Upper lobe of right lung (tissue), 1 donor: ENCODE measurements around the gene OR52J3. TPM values are rescaled to one million over a fixed set of nuclear protein-coding genes. Genes with fewer than 3 reads are reported as not detected.

Source experiments
- ATAC-seq: fragments of 200-7000 bp; cut with Tn5 transposase; one replicate; pipeline ENCODE4 v1.9.1; 2020; ENCODE audit warnings: mild to moderate bottlenecking, moderate library complexity
- DNase-seq: peaks from one replicate; pipeline ENCODE4 v3.0.0-alpha.2; 2020
- H3K27ac ChIP-seq: fragments of 200-600 bp; one replicate; pipeline ENCODE4 v1.8.0; 2022
- H3K27me3 ChIP-seq: fragments of 200-600 bp; one replicate; pipeline ENCODE4 v1.8.0; 2022; ENCODE audit warnings: mild to moderate bottlenecking
- H3K36me3 ChIP-seq: fragments of 200-600 bp; one replicate; pipeline ENCODE4 v1.8.0; 2022
- H3K4me1 ChIP-seq: fragments of 200-600 bp; one replicate; pipeline ENCODE4 v1.8.0; 2022
- H3K4me3 ChIP-seq: fragments of 200-600 bp; one replicate; pipeline ENCODE4 v1.8.0; 2022; ENCODE audit warnings: mild to moderate bottlenecking
- H3K9me3 ChIP-seq: fragments of 200-600 bp; one replicate; pipeline ENCODE4 v1.8.0; 2022
- intact Hi-C: fragments of 100-400 bp; cut with DNase I; formaldehyde crosslinking; loops from one replicate; pipeline ENCODE4 v1.11.0; 2022
- long read RNA-seq: library from polyadenylated mRNA; unstranded; transcript quantifications from one replicate; pipeline ENCODE4 v2.0.0, GENCODE V29; 2021
- total RNA-seq: library from RNA; stranded (reverse); fragmentation: NEBNext Ultra II Directional; extraction: Animal tissue kit (Norgen Biotek cat#: 25700); gene quantifications from one replicate; pipeline ENCODE4 v1.2.1, GENCODE V29; 2021
- TF ChIP-seq, protein P1 (sequence below): fragments of 200-600 bp; IDR thresholded peaks from one replicate; pipeline ENCODE4 v1.8.0; 2022; ENCODE audit warnings: antibody characterized with exemption
- donor health status: DM: no; HTN: yes; CAD: no; lungs with severe emphysema.

Gene OR52J3
- total RNA-seq: not detected
- long read RNA-seq: 0 reads

DNA sequence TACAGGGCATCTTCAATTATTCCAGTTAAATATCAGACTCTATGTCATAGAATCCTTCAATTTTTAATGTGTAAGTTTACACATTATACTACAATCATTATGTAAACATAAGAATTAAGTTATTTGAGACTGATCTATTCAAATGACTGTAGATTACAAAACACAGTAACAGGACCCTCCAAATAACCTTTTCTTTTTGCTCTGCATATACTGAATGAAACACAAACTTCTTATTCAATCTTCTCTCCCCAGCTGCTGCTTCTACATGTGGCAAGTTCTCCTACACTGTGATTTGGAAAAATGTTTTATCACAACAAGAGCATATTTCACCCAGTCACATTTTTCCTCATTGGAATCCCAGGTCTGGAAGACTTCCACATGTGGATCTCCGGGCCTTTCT, at the start of gene OR52J3:
Gene OR52J3, plus strand, starts transcription at position 301 of the 400 bp plus-strand sequence. Its CDS starts 0 bp downstream, at position 301.
- no peaks in the 10 kb centered on the region for H3K27me3 ChIP-seq
- no peak within 1 kb of the TSS for H3K4me3 ChIP-seq
- DNase-seq (no peak), ATAC-seq (no peak)
- no peaks in the 10 kb centered on the region for H3K4me1 ChIP-seq
- H3K9me3 ChIP-seq: no peaks in the 10 kb centered on the region
- intact Hi-C loops: no loop called here
- no peak within 1 kb of the TSS for H3K27ac ChIP-seq
- no peaks in the 10 kb centered on the region for H3K36me3 ChIP-seq
- TF ChIP-seq, protein P1, sequence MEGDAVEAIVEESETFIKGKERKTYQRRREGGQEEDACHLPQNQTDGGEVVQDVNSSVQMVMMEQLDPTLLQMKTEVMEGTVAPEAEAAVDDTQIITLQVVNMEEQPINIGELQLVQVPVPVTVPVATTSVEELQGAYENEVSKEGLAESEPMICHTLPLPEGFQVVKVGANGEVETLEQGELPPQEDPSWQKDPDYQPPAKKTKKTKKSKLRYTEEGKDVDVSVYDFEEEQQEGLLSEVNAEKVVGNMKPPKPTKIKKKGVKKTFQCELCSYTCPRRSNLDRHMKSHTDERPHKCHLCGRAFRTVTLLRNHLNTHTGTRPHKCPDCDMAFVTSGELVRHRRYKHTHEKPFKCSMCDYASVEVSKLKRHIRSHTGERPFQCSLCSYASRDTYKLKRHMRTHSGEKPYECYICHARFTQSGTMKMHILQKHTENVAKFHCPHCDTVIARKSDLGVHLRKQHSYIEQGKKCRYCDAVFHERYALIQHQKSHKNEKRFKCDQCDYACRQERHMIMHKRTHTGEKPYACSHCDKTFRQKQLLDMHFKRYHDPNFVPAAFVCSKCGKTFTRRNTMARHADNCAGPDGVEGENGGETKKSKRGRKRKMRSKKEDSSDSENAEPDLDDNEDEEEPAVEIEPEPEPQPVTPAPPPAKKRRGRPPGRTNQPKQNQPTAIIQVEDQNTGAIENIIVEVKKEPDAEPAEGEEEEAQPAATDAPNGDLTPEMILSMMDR: no peak

DNA sequence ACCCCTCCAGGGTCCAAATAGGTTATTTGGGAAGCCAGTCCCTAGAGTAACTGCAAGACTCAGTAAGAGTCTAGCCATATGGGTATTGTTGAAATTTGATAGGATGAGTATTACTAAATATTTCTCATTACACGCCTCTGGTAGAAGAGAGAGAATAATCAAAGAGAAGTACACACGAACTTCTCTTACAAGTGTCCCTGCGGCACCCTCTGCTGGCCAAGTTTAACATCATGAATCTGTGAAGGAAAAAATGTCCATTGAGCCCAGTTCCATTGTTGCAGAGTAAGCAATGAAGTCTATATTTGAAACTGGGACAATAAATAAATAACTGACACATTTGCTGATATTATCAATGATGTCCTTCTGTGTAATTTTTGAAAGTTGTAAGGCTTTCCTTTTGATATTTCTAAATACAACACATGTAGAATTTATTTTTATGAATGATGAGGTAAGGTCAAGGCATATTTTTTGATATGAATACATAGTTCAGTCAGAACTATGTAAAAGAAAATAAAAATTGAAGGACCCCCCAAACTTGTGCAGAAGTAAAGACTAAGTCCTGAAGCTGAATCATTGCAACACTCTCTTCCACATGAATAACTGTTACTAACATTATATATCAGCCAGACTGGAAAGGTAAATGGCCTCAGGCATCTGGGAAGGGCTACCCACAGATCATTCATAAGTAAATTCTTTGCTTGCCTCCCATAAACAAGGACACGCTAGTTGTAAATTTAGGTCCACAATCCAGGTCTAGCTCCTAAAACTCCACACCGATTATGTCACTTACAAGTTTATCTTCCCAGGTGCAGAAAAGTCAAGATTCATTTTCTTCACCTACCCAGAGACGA, 41.7 kb upstream of the OR52J3 start:
- peak; percentile 62 for ATAC-seq
- intact Hi-C loops: no loop called here

DNA sequence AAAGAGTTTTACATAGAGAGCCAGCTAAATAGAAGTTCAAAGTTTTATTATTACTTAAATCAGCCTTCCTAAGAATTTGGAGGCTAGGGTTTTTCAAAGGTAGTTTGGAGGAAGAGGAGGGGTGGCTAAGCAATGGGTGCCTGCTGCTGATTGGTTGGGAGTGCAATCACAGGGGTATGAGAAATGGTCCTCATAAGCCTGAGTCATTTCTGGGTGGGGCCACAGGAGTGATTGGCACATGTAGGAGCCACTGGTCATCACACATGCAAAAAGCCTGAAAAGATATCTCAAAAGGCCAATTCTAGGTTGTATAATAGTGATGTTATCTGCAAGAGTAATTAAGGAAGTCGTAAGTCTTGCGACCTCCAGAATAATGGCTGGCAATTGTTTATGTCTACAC, 38.8 kb upstream of the OR52J3 start:
- intact Hi-C loops: no loop called here
- Histone ChIP-seq H3K4me1 (no peaks in the 10 kb centered on the region), H3K27ac (no peak overlapping the region), H3K4me3 (no peak overlapping the region), H3K9me3 (no peaks in the 10 kb centered on the region), H3K27me3 (no peaks in the 10 kb centered on the region), H3K36me3 (no peaks in the 10 kb centered on the region)
- TF ChIP-seq, protein P1: no peak
- ATAC-seq (no peak), DNase-seq (no peak)

More for the DNA sequence above, 41.7 kb upstream of the OR52J3 start:
- no peaks in the 10 kb centered on the region for H3K4me1 ChIP-seq
- H3K9me3 ChIP-seq: no peaks in the 10 kb centered on the region
- no peak overlapping the region for H3K4me3 ChIP-seq
- no peak for DNase-seq
- no peaks in the 10 kb centered on the region for H3K36me3 ChIP-seq
- TF ChIP-seq, protein P1: peak; percentile 59
- no peaks in the 10 kb centered on the region for H3K27me3 ChIP-seq
- H3K27ac ChIP-seq: no peak overlapping the region

DNA sequence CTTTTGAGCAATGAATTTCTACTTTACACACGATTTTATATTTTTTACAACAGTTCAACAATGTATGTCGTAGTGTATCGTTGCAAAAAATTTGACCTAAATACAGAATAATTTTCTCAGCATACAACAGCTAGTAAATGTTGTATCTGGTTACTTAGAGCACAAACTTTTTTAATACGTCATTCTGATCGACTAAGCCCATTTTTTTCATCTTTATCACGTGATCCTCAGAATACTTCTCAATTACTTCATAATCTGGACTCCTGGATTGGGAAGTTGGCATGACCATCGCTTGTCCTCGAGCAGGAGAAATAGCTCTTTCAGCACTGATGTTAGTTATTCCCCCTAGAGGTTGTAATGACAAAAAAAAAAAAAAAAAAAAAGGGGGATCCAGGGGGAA, 35.1 kb upstream of the OR52J3 start:
- Histone ChIP-seq H3K27ac (no peak overlapping the region), H3K9me3 (no peaks in the 10 kb centered on the region), H3K4me3 (no peak overlapping the region), H3K36me3 (no peaks in the 10 kb centered on the region), H3K27me3 (no peaks in the 10 kb centered on the region), H3K4me1 (no peaks in the 10 kb centered on the region)
- TF ChIP-seq, protein P1: no peak
- ATAC-seq (no peak), DNase-seq (no peak)
- intact Hi-C loops: no loop called here

DNA sequence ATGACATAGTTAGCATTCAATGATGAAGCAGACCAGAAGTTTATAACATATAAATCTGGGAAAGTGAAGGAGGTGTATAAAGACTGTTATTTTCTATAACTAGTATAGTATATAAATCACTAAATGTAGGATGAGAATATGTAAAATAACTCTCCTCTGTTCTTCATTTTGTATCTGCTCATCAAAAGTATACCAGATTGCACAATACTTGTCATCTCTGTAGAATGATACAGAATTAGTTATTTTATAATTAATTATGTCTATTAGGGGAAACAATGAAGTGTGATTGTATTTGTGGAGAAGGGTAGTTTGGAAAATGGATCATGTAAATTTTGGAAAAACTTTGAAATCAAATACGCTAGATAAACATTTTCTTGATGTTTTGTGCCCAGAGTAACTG, 33.3 kb upstream of the OR52J3 start:
- no peaks in the 10 kb centered on the region for H3K36me3 ChIP-seq
- no peak for ATAC-seq
- no peaks in the 10 kb centered on the region for H3K27me3 ChIP-seq
- H3K4me3 ChIP-seq: no peak overlapping the region
- no peak for DNase-seq
- no peak overlapping the region for H3K27ac ChIP-seq
- TF ChIP-seq, protein P1: no peak
- no peaks in the 10 kb centered on the region for H3K4me1 ChIP-seq
- intact Hi-C loops: no loop called here
- no peaks in the 10 kb centered on the region for H3K9me3 ChIP-seq
